Heart left ventricle (tissue), 16 donors: ENCODE measurements around the gene NCAPH2. TPM values are rescaled to one million over a fixed set of nuclear protein-coding genes. Genes with fewer than 3 reads are reported as not detected.

Experiments
- ATAC-seq, 4 donors: fragments of 200-7000 bp; cut with Tn5 transposase; one replicate each; pipeline ENCODE4 v1.9.1; 2020 to 2022; ENCODE audit warnings: moderate library complexity in 4 of 4, mild to moderate bottlenecking in 3 of 4, moderate number of reproducible peaks in 1 of 4
- DNase-seq, 5 donors: peaks; one replicate each; pipeline ENCODE4 v3.0.0-alpha.2; 2020
- H3K27ac ChIP-seq, 12 donors: fragments of 200-600 bp; sonication (generic) in 4 of 12; one replicate each; pipeline versions ENCODE4 v1.5.0 to v1.8.0; 2016 to 2022; ENCODE audit warnings: mild to moderate bottlenecking in 2 of 12
- H3K27me3 ChIP-seq, 9 donors: fragments of 200-600 bp; sonication (generic) in 2 of 9; one replicate each; pipeline versions ENCODE4 v1.5.1 to v1.8.0; 2016 to 2022; ENCODE audit warnings: mild to moderate bottlenecking in 3 of 9
- H3K36me3 ChIP-seq, 9 donors: fragments of 200-600 bp; sonication (generic) in 2 of 9; one replicate each; pipeline versions ENCODE4 v1.5.0 to v1.8.0; 2018 to 2022; ENCODE audit warnings: mild to moderate bottlenecking in 2 of 9
- H3K4me1 ChIP-seq, 12 donors: fragments of 200-600 bp; sonication (generic) in 4 of 12; one replicate each; pipeline versions ENCODE4 v1.5.0 to v1.8.0; 2016 to 2022; ENCODE audit warnings: mild to moderate bottlenecking in 3 of 12
- H3K4me3 ChIP-seq, 12 donors: fragments of 200-600 bp; sonication (generic) in 4 of 12; one replicate each; pipeline versions ENCODE4 v1.5.0 to v1.8.0; 2017 to 2022; ENCODE audit warnings: mild to moderate bottlenecking in 9 of 12, moderate library complexity in 4 of 12
- H3K9me3 ChIP-seq, 12 donors: fragments of 200-600 bp; sonication (generic) in 4 of 12; one replicate each; pipeline versions ENCODE4 v1.5.0 to v1.8.0; 2016 to 2022; ENCODE audit warnings: mild to moderate bottlenecking in 1 of 12
- POLR2A ChIP-seq, 2 donors: fragments of 450-650 bp; IDR thresholded peaks; one replicate each; pipeline ENCODE4 v1.6.1; 2017; ENCODE audit warnings: antibody characterized with exemption in 2 of 2, mild to moderate bottlenecking in 2 of 2, moderate library complexity in 2 of 2
- WGBS, 4 donors: extraction: QIAGEN DNeasy Blood & Tissue Kit in 2 of 4; methylation state at CpG; one replicate each; pipeline versions ENCODE4 v1.1.5 to v1.1.7; 2013 to 2018; 5-methylcytosine and 5-hydroxymethylcytosine counted together
- intact Hi-C, 10 donors: fragments of 100-400 bp; cut with DNase I; formaldehyde crosslinking; loops; one replicate each; pipeline versions ENCODE4 v1.11.1 to v1.14.2; 2022
- polyA plus RNA-seq, 2 donors: library from polyadenylated mRNA; stranded (reverse); fragments of 200-250 nt; gene quantifications; one replicate each; pipeline ENCODE4 v1.2.3, GENCODE V29; 2013
- total RNA-seq, 9 donors: library from RNA; depleted of rRNA in 2 of 9; stranded (reverse); fragments of >200 nt in 2 of 9; fragmentation: NEBNext Ultra II Directional in 3 of 9; extraction: Animal tissue kit (Norgen Biotek cat#: 25700) in 3 of 9; gene quantifications; one replicate each; pipeline versions ENCODE4 v1.1.0 to v1.2.4, GENCODE V29; 2016 to 2023
- TF ChIP-seq, protein P1 (sequence below), 12 donors: fragments of 200-600 bp; sonication (generic) in 4 of 12; IDR thresholded peaks; one replicate each; pipeline versions ENCODE4 v1.5.0 to v1.8.0; 2018 to 2022; ENCODE audit warnings: antibody characterized with exemption in 12 of 12, mild to moderate bottlenecking in 5 of 12
- donor health status: ischemic (EF 13 %, LVEDD 7.1; RV severe dilation, severe dysfunction).
- donor health status: healthy with polysubstance abuse.
- donor health status: DM: no; HTN: yes; CAD: no.
- donor health status: DM: no; HTN: no; CAD: no.
- donor health status: ischemic (EF 25% LVEDD 6.9; RV normal size, moderate dysfunction).
- donor health status: ischemic (EF 25% LVEDD 5.7; RV mildly dilated, moderate dysfunction).
- donor health status: healthy.
- donor health status: DM: yes; HTN: yes; CAD: no.
- donor health status: ischemic (EF 35%, LVEDD 5.7; RV mildly dilated, moderate dysfunction).
- donor health status: nonischemic (EF 11% LVEDD 7.7; RV severe dilation, severe dysfunction).
- donor health status: DM: yes; HTN: yes; CAD: no.
- donor health status: PGD.
- donor health status: ischemic (EF 29% LVEDD 5.4; RV normal size, mild dysfunction).
- donor health status: nonischemic (EF 23%, LVEDD 6.1; RV moderate dilation, normal function).

NCAPH2 gene
- total and polyA plus RNA-seq, 11 donors = 24.7 to 43.3 (median 28.1) TPM

DNA sequence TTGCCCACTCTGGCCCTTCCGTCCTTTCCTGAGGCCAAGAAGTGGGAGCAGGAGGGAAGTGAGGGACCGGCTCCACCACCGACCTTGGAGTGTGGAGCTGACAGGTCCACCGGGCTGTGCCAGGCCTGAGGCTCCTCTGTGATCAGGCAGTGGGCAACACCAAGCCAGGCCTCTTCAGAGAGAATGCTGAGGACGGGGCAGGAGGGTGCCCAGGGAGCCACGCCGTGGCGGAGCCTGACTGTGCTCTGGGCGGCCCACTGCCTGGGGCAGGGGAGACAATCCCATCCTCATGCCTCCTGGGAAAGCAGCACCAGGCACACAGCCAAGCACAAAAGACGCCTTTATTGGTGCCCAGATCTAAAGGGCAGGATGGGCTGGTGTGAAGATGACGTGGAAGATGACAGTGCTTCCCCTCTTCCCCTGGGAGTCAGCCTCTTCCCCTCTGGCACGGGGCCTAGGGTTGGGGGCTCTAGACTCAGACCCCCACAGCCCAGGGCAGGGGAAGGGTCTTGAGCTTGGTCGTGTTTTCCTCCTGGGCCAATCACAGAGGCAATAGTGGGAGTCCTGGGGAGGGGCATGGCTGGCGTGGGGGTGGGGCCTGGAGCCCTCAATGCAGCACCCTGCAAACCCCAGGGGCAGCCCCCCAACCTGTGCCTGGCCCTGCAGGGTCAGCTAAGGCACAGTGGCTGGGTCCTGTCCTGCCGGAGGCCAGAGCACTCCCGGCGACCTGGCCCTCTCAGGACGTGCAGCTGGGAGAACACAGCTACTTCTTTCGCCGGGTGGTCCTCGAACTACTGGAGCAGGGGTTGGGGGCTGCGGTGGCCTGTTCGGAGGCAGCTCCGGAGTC lies 5.2 kb upstream of the NCAPH2 start:
- no peak for ATAC-seq
- Histone ChIP-seq H3K4me1 (peaks cover 4 to 20% (median 12%) of the 10 kb centered on the region in 12 donors), H3K27ac (no peak overlapping the region), H3K4me3 (no peak overlapping the region), H3K9me3 (no peaks in the 10 kb centered on the region), H3K27me3 (no peaks in the 10 kb centered on the region), H3K36me3 (peaks cover 0 to 38% (median 29%) of the 10 kb centered on the region in 9 donors)
- DNase-seq = peak in 1 of 5 donors; percentile 54
- WGBS, 4 donors = 79 to 90% (median 86%) methylated on average over 18 to 24 of the region's 24 CpGs
- TF ChIP-seq POLR2A (IDR thresholded peaks at IDR 0.05) = no peak
- intact Hi-C loops = loop anchor here in 3 of 10 donors (10.0 kb wide), 2 partner anchors 248 to 258 kb away; partner anchors contain the start of genes HDAC10 (in 2 of the 3) and TUBGCP6 (in 1 of the 3)

DNA sequence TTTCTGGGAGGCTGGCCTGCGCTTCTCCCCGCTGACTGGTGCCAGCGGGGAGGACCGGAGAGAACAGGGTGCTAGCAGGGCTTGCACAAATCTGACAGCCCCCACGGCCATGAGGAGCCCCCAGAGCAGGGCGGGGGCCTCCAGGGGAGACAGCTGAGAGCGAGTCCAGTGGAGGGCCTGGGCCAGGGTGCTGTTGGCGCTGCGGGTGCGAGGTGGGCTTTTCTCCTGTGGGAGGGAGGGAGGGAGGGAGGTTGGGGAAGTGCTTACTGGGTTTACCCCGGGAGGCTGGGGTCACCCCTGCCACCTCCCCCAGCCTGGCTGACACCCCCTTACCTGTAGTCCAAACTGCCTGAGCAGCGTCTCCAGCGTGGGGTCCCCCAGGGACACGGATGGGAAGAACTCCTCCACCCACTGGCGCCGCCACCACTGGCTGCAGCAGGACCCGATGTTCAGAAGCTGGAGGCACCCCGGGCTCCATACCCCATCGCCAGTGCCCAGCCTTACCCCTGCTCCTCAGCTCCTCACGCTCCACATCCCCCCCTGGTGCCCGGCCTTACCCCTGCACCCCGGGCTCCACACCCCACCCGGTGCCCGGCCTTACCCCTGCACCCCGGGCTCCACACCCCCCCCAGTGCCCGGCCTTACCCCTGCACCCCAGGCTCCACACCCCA lies 4.4 kb upstream of the NCAPH2 start:
- H3K4me3 ChIP-seq = no peak overlapping the region
- peak in 1 of 5 donors; percentile 60 for DNase-seq
- H3K27ac ChIP-seq = no peak overlapping the region
- peaks cover 4 to 20% (median 13%) of the 10 kb centered on the region in 12 donors for H3K4me1 ChIP-seq
- no peak for ATAC-seq
- WGBS, 4 donors = 87 to 90% (median 89%) methylated on average over 20 to 26 of the region's 26 CpGs
- H3K9me3 ChIP-seq = no peaks in the 10 kb centered on the region
- H3K27me3 ChIP-seq = no peaks in the 10 kb centered on the region
- intact Hi-C loops = loop anchor here in 3 of 10 donors (10.0 kb wide), 2 partner anchors 249 to 259 kb away; partner anchors contain the start of genes HDAC10 (in 2 of the 3) and TUBGCP6 (in 1 of the 3)
- H3K36me3 ChIP-seq = peaks cover 0 to 38% (median 29%) of the 10 kb centered on the region in 9 donors
- TF ChIP-seq POLR2A (IDR thresholded peaks at IDR 0.05) = no peak
- TF ChIP-seq, protein P1, sequence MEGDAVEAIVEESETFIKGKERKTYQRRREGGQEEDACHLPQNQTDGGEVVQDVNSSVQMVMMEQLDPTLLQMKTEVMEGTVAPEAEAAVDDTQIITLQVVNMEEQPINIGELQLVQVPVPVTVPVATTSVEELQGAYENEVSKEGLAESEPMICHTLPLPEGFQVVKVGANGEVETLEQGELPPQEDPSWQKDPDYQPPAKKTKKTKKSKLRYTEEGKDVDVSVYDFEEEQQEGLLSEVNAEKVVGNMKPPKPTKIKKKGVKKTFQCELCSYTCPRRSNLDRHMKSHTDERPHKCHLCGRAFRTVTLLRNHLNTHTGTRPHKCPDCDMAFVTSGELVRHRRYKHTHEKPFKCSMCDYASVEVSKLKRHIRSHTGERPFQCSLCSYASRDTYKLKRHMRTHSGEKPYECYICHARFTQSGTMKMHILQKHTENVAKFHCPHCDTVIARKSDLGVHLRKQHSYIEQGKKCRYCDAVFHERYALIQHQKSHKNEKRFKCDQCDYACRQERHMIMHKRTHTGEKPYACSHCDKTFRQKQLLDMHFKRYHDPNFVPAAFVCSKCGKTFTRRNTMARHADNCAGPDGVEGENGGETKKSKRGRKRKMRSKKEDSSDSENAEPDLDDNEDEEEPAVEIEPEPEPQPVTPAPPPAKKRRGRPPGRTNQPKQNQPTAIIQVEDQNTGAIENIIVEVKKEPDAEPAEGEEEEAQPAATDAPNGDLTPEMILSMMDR (IDR thresholded peaks at IDR 0.05) = no peak

DNA sequence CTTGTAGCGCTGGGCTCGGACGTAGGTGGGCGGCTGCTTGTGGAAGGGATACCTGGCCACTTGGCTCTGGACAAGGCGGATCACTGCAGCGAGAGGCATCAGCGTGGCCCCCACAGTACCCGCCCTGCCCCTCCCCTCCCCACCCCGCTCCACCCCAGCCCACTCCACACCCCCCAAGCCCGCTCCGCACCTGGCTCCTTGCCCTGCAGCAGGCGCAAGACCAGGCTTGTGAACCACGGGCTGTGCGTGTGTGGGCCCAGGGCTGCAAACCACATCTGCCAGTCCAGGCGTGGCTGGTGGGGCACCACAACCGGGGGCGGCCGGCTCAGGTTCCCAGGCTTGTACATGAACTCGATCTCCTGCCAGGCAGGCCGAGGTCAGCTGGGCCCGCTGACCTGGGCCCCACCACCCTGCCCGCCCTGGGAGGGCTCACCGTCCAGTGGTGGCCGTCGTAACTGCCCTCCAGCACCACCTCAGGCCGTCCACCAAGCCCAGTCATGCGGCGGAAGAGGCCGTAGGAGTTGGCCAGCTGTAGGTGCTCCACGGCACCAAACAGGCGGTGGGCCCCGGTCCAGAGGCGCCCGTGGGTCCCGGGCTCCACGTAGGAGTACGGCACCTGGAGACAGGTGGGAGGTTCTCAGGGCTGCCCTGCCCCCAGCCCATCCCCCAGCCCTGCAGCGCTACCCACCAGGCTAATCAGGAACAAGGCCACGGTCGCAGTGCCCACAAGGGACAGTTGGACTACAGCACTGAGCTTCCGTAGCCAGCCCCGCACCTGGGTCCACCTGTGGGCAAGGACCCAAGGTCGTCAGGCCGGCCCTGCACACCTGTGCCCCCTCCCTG lies 3.4 kb upstream of the NCAPH2 start:
- DNase-seq = peak in 1 of 5 donors; percentile 57
- Histone ChIP-seq H3K27ac (no peak overlapping the region), H3K4me1 (peaks cover 8 to 28% (median 22%) of the 10 kb centered on the region in 12 donors), H3K27me3 (no peaks in the 10 kb centered on the region), H3K36me3 (peaks cover 0 to 38% (median 29%) of the 10 kb centered on the region in 9 donors), H3K4me3 (no peak overlapping the region), H3K9me3 (no peaks in the 10 kb centered on the region)
- no peak for TF ChIP-seq POLR2A (IDR thresholded peaks at IDR 0.05)
- TF ChIP-seq, protein P1 (IDR thresholded peaks at IDR 0.05) = no peak
- no peak for ATAC-seq
- WGBS, 4 donors = 95 to 96% (median 95%) methylated on average over 5 to 44 of the region's 44 CpGs
- intact Hi-C loops = loop anchor here in 4 of 10 donors (5.0 to 10.0 kb wide), 4 partner anchors 58 to 260 kb away; partner anchors contain the start of genes HDAC10 (in 2 of the 4), CHKB (in 1 of the 4), SYCE3 (in 1 of the 4) and TUBGCP6 (in 1 of the 4)

DNA sequence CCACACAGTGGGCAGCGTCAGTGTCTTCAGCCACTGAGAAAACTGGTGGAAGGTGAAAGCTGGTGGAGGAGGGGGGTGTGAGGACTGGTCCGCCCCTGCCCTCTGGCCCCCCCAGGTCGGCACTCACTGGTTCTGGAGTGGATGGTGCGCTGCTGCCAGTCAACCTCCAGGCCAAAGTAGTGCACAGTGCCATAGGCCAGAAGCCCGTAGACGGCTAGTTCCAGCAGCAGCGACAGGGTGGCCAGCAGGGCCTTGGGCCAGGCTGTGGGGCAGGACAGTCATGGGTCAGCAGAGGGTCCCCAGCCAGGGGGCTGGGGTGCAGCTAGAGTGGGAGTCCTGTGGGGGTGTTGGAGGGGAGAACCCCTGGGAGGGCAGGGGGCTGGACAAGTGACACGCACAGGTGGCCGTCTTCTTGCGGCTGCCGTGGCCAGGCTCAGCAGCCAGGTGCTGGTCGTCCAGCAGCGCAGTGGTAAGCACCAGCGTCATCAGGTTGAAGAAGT lies 2.7 kb upstream of the NCAPH2 start:
- Histone ChIP-seq H3K27me3 (no peaks in the 10 kb centered on the region), H3K9me3 (no peaks in the 10 kb centered on the region), H3K27ac (no peak overlapping the region), H3K36me3 (peaks cover 0 to 40% (median 31%) of the 10 kb centered on the region in 9 donors), H3K4me1 (peaks cover 8 to 31% (median 23%) of the 10 kb centered on the region in 12 donors), H3K4me3 (no peak overlapping the region)
- intact Hi-C loops = loop anchor here in 4 of 10 donors (5.0 to 10.0 kb wide), 4 partner anchors 57 to 261 kb away; partner anchors contain the start of genes HDAC10 (in 2 of the 4), CHKB (in 1 of the 4), SYCE3 (in 1 of the 4) and TUBGCP6 (in 1 of the 4)
- ATAC-seq = no peak
- no peak for DNase-seq
- whole genome bisulfite sequencing, 4 donors = 85 to 96% (median 93%) methylated on average over 10 to 14 of the region's 14 CpGs
- TF ChIP-seq POLR2A (IDR thresholded peaks at IDR 0.05) = no peak
- TF ChIP-seq, protein P1 (IDR thresholded peaks at IDR 0.05) = no peak
